ENCODE data around the gene ZMIZ1.

Gene ZMIZ1

DNA sequence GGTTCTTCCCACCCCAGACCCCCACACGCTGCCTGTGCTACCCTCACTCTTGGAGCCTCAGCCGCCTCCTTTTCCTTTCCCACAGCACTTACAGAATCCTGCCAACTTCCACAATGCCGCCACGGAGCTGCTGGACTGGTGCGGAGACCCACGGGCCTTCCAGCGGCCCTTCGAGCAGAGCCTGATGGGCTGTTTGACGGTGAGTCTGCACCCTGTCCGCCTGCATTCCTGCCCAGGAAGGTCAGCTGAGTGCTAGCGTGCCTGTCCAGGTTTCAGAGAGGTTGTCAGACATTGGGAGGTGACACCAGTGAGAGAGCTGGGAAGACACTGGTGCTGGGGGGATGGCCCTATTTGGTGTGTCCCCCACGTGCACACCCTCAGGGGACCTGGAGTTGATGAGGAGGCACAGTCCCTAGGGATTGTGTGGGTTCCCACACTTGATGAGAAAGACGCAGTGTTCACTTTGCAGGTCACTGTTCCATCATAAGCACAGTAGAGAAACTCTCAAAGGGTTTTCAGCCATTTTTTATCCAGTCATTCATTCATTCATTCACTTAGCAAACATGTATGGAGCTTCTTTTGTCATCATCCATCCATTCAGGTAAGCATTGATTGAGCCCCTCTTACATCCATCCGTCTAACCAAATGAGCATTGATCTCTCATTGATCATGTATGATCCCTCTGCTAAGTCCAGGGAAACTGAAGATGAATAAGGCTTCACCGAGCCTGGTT is 139.7 kb downstream of the ZMIZ1 start:
- DNase-seq (ENCODE audit: low spot score) = no peak

DNA sequence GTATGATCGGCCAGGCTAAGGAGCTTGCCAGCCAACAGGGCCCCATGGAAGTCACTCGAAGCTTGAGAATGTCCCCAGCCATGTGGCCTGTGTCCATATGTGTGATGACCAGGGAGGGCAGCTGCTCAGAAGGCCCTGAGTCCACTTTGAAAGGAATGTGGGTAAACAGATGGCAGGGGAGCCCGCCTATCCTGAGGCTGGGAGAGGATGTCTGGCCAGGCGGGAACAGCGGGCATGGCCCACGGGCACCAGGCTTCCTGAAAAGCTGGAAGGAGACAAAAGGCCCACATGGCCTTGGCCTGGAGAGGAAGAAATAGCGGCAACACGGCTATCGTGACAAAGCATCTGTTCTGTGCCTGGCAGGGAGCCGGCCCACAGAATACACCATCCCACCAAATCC is 140.6 kb downstream of the ZMIZ1 start:
- DNase-seq (ENCODE audit: low spot score) = no peak

- DNase-seq (ENCODE audit: low spot score) = no peak
Observed at GRCh38 chr10:79209831-79210230, 141.1 kb downstream of the ZMIZ1 start.

DNA sequence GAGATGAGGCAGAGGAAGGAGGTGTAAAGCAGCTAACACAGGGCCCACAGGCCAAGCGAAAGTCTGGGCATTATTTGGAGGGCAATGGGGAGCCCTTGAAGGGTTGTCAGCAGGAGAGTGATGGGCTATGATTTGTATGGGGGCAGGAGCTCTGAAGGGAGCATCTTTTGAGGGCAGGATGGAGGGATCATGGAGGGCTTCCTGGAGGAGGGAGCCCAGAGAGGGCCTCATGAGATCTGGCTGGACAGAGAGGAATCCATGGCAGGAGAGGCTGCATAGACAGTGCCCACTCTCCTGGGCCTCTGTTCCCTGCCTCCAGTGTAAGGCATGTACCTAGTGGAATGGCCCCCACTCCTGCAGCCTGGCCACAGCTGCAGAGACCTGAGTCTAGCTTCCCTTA is 141.9 kb downstream of the ZMIZ1 start:
- DNase-seq (ENCODE audit: low spot score) = no peak

GRCh38 chr10:79211616-79212015 is 142.8 kb downstream of the ZMIZ1 start:
- no peak for DNase-seq (ENCODE audit: low spot score)

DNA sequence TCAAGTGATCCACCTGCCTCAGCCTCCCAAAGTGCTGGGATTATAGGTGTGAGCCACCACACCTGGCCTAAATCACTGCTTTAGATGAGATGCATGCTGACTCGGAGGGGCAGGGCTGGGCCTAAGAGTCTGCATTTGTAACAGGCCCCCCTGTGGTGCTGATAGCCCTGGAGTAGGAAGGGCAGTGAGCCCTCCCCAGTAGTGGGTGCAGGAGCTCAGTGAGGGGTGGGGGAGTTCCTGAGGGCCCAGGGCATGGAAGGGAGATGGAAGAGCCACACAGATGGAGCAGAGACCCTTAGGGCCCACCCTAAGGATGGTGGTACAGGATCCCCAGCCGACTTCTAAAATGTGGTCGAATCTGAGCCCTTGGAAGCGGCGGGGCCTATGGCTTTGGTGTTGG is 146.8 kb downstream of the ZMIZ1 start:
- DNase-seq (ENCODE audit: low spot score) = no peak

DNA sequence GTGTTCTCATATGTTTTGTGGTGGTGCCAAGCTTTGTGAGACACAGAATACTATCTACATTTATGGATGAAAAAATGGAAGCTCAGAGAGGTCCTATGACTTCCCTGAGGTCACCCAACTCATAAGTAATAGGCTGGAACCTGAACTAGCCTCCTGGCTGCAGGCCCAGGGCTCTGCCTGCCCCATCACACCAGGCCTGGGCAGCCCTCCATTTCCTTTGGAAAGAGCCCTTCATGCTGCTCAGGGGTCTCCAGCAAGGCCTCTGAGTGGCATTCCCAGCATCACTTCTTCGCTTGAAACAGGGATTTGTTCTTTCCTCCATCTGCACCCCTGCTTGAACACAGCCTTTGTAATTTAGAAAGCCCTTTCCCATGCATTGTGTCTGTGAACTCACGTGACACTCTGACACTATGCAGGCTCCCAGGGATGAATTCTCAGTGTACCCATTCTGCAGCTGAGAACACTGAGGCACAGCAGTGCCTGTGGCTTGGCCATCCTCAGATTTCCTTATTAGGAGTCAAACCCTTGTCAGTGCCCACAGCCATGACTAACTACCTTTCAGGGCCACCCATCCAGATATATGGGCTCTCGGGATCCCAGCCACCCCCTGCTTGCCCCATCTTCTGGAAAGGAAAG is 150.7 kb downstream of the ZMIZ1 start:
- no peak for DNase-seq (ENCODE audit: low spot score)

DNA sequence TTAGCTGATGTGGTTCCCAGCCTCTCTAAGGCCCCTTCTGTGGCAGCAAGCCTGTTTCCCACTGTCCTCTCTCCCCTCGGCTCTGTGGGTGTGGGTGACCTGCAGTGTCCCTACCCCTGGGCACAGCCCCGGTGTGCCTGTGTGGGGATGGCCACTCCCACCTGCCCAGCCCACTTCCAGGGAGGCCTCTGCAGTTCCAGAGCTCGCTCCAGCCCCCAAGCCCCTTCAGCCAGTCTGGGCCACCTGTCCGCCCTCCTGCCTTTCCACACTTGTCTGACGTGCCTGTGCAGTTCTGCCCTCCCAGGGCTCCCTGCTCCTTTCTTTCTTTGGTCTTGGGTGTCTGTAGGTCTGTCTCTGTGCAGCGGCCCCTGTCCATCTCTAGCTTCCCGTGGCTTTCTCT is 151.5 kb downstream of the ZMIZ1 start:
- DNase-seq (ENCODE audit: low spot score) = no peak

DNA sequence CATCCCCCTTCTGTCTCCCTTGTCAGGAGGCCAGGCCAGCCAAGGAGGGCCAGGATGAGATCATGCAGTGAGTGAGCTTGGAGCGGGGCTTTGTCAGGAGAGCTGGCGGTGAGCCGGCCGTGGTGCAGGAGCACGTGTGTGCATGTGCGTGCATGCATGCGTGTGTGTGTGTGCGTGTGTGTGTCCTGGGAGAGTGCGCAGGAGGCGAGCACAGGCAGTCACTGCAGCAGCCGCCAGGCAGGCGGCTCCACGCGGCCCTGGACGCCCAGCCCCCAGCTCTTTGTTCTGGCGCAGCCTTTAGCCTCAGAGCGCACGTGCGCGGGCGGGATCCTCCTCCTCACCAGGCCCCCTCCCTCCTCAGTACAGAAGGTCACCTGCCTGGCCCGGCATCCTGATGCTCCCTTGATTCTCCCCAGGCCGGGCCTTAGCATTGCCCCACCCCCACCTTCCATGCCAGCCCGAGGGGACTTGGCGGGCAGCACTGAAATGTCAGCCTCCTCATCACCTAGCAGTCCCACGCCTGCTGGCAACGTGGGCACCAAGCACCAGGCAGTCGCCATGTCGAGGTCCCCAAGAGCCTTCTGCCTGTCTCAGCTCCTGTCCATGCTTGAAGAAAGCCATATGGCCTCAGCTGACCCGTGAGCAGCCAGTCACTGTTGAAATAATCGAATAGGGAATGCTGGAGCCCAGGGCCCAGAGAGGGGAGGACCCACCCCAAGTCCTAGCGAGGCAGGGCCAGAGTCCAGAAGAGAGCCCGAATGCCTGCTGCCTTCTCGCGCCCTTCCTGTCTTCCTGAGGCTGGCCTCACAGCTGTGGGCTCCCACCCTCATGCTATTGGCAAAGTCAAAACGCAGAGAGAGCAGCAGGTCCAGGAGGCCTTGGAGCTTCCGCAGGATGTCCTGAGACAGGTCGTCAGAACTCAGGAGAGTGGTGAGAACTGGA is 152.6 kb downstream of the ZMIZ1 start:
- no peak for DNase-seq (ENCODE audit: low spot score)

GRCh38 chr10:79222186-79222585 is 153.4 kb downstream of the ZMIZ1 start:
- no peak for DNase-seq (ENCODE audit: low spot score)

DNA sequence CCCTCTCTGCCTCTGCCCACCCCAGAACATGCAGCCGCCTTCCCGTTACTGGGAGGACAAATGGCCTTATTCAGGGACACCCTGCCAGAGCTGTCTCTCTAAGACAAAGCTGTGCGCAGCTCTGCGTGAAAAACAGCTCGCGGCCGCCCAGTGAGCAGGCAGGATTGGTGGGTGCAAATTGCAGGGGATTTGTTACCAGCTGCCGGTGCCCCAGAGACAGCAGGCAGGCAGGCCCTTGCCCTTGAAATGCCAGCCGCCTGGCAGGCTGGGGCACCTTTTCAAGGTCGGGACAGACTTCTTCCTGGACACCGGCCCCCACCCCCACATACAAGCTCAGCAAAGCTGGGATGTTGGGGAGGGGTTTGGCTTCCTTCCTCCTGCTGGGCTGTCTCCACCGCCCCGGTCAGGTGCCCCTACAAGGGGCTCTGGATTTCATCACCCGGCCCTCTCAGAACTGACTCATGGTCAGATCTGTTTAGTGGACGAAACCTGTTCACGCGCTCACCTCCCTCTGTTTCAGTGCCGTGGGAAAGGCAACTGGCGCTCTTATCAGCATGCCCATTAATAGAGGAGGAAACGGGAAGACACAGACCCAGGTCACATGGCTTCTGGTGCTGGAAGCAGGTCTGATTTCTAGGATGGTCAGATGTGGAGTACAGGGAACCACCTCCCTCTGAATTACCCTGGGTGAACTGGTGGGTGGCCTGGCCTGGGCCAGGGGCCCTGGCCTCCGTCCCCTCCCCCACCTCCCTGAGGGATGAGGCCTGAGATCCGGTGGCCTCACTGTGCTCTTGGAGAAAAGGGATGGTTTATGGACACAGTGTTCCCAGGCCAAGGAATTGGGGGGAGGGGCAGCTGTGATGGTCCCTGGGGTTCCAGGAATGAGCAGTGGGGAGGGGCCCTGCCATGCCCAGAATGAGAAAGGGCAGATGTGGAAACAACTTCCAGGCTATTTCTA is 154.6 kb downstream of the ZMIZ1 start:
- peak; percentile 55 for DNase-seq (ENCODE audit: low spot score)

DNA sequence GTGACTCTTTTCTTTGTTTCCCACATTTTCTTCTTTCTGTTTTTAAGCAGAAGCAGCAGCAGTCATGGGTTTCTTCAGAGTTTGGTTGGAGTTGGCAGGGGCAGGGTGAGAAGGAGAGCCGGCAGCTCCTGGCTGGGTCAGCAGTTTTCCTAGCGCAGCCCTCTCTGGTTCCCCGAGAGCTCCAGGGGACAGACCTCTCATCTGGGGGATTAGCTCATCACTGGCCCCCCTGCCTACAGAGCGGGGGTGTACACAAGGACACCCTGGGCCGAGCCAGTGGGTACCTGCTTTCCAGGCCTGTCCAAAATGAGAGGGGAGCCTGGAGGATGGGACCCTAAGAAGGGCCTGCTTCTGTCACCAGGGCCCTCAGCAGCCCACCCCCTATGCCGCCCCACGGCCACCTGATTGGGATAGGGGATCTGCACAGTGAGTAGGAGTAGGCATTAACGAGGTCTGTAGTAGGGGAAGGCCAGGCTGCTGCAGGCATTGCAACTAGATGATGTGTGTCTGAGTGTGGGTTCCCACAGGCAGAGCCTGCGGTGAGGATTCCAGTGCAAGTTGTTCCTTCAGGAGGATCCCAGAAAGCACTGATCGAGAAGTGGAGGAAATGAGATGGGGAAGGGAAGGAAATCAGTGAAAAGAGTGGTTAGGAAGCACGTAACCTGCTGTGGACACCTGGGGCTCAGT is 155.6 kb downstream of the ZMIZ1 start:
- no peak for DNase-seq (ENCODE audit: low spot score)

GRCh38 chr10:79224992-79225391 is 156.2 kb downstream of the ZMIZ1 start:
- DNase-seq (ENCODE audit: low spot score) = no peak

DNA sequence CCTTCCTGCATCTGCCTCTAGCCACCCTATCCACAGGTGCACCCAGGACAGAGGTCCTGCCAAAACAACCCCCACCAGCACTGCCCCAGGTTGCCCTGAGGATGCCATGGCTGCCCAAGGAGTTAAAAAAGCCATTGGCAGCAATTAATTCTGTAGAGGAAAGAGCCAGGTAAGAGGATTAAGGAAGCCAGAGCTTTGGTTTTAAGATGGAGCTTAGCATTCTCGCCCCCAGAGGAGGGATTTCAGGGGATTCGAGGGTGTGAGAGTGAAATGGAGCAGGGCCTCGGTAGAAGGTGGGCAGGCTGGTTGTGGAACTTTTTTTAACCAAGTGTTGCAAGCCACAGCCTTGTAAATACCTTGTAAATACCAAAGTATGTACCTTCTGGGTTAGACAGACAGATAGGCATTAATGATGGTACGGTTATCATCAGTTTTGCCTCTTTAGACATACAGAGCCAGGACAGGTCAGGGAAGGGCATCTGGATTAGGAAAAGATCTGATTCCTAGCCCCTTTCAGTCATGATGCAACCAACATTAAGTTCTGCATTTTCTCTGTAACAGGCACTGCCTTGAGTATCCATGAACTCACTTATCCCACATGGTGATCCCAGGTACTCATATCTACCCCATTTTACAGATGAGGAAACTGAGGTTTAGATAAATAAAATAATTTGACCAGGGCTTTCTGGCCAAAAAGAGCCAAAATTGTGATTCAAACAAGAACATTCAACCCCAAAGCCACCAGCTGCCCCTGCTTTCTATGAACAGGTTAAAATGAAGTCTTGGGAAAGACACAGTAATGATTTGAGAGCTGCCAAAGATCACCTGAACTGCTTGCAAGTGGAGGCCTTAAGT is 157.9 kb downstream of the ZMIZ1 start:
- DNase-seq (ENCODE audit: low spot score) = peak; percentile 56

DNA sequence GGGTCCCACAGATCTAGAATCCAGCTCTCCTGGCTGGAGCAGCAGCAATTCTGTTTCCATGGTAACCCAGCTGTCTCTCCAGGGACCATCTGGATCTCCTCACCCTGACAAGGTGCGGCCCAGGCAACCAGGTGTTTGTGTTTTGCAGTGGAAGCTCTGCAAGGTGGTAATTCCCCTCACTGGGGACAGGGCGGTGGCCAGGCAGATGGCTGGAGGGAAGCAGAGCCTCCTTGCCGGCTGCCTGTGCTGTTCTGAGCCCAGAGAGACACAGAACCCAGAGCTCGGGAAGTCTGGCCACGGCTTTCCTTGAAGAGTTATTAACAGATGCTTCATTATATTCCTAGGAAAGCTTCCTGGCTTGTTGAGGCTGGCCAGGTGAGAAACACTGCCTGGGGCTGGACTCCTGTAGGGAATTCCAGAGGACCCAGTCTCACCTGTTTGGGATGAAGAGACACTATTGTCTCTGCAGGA is 160.3 kb downstream of the ZMIZ1 start:
- peak; percentile 39 for DNase-seq (ENCODE audit: low spot score)

- DNase-seq (ENCODE audit: low spot score) = no peak
Observed at GRCh38 chr10:79229830-79230327, 161.1 kb downstream of the ZMIZ1 start.

DNA sequence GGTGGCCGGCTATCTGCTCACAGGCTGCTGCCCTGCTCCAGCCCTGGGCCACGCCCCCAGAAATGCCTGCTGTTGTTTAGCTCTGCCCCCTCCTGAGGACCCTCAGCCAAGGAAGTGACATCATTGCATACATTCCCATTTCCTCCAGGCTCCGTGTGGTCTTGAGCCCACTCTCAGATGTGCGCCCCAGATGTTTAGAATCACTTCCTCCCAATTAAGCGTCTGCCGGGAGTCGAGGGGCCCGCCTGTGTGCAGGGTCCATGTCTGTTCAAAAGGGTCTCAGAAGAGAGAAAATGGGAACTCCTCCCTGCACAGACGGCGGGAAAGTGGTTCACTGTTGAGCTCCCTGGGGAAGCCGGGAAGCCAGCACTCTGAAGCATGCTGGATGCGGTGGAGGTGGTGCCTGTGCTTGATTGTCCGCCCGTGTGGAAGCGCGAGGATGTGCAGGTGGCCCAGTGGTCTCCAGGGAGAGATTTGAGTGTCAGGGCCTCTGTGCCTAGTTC is 161.6 kb downstream of the ZMIZ1 start:
- peak; percentile 70 for DNase-seq (ENCODE audit: low spot score)

DNA sequence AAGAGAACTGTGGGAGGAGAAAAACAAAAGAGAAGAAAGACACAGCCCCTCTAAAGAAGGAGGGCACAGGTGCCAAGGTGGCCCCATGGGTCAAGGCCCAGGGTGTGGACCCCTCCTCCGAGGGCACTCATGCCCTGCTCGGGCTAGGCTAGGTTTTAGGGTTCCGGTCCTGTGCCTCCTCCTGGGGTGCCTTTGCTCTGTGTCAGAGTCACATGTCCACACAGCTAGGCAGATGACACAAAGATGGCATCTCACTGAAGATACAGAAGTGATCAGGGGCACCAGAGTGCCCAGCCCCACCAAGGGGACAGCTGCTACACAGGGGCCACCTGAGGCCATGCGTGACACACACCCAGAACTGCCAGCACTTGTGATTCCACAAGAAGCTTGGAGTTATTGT is 162.1 kb downstream of the ZMIZ1 start:
- no peak for DNase-seq (ENCODE audit: low spot score)

DNA sequence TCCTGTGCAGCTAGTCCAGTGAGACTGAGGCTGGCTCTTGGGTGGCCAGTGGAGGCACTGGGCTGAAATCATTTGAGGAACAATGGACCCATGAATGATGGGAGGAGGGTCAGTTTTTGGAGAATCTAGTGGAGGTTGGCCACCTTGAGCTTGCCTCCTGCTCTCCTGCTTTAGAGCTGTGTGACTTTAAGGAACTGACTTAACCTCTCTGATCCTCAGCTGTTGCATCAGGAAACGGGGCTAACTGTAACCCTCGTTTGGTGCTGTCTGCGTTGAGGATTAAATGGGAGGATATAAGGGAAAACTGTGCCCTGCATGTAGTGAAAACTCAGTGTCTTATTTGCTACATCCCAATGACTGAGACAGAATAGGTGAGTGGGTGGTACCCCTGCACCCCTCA is 163.1 kb downstream of the ZMIZ1 start:
- no peak for DNase-seq (ENCODE audit: low spot score)

- no peak for DNase-seq (ENCODE audit: low spot score)
Observed at GRCh38 chr10:79232864-79233263, 164.1 kb downstream of the ZMIZ1 start.

Measured in D341Med (cell line).